Measurements from ENCODE around the gene ATE1. TPM values are rescaled to one million over a fixed set of nuclear protein-coding genes. Genes with fewer than 3 reads are reported as not detected.

ATE1 gene
- total and polyA plus RNA-seq, 2 of the 4 experiments (the other 2 are of a cell fraction): 6.4 to 27.8 TPM

DNA sequence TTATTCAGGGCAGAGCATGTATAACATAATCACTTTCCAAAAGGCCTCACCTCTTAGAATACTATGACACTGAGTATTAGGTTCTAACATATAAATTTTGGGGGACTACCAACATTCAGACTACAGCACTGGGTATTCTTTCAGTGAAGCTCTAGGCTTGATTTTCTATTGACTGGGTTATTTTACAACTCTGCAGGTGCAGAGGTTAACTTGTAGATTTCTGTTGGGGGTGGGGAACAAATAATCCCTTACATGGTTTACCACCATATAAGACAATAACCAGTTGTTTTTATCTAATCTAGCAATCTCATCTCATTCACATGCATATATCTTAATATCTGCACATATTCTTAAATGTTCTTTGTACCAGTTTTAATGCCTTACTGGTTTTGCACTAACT is 73.9 kb downstream of the ATE1 start:
- no peak overlapping the region for H4K5ac ChIP-seq (ENCODE audit: low read depth, low read length)
- CTCF ChIA-PET: no interaction called here
- no peak overlapping the region for H3K9ac ChIP-seq (ENCODE audit: low read depth, low read length)
- H2BK15ac ChIP-seq (ENCODE audit: low read depth, low read length): no peak overlapping the region
- no peaks in the 10 kb centered on the region for H3K27me3 ChIP-seq (ENCODE audit: control insufficient read depth, insufficient read depth, low read length)
- POLR2A ChIA-PET (ENCODE audit: unreplicated experiment): no interaction called here
- no peak overlapping the region for H2AK9ac ChIP-seq (replicated peaks; ENCODE audit: low read depth, low read length, poor library complexity)
- no peak overlapping the region for H3K18ac ChIP-seq (ENCODE audit: low read depth, low read length)
- no peaks in the 10 kb centered on the region for H3K79me1 ChIP-seq (ENCODE audit: low read depth in 1 of 2, low read length in 2 of 2)
- no peak overlapping the region for H2BK120ac ChIP-seq (ENCODE audit: low read depth, low read length)
- no peaks in the 10 kb centered on the region for H3K9me1 ChIP-seq (ENCODE audit: insufficient read depth, low read length)
- no peaks in the 10 kb centered on the region for H3K4me1 ChIP-seq (ENCODE audit: control insufficient read depth, insufficient read depth, low read length)
- no peak overlapping the region for H3K4me3 ChIP-seq (ENCODE audit: insufficient read depth, low read depth, low read length)
- no peak overlapping the region for H4K8ac ChIP-seq (ENCODE audit: low read depth in 2 of 2, low read length in 2 of 2)
- TF ChIP-seq MAFK (IDR thresholded peaks at IDR 0.05; ENCODE audit: low read depth, low read length): no peak
- TF ChIP-seq RCOR1 (IDR thresholded peaks at IDR 0.05; ENCODE audit: insufficient replicate concordance, low read length): no peak
- no peak for TF ChIP-seq BHLHE40 (IDR thresholded peaks at IDR 0.05; ENCODE audit: low read depth, low read length)
- TF ChIP-seq, protein P1, sequence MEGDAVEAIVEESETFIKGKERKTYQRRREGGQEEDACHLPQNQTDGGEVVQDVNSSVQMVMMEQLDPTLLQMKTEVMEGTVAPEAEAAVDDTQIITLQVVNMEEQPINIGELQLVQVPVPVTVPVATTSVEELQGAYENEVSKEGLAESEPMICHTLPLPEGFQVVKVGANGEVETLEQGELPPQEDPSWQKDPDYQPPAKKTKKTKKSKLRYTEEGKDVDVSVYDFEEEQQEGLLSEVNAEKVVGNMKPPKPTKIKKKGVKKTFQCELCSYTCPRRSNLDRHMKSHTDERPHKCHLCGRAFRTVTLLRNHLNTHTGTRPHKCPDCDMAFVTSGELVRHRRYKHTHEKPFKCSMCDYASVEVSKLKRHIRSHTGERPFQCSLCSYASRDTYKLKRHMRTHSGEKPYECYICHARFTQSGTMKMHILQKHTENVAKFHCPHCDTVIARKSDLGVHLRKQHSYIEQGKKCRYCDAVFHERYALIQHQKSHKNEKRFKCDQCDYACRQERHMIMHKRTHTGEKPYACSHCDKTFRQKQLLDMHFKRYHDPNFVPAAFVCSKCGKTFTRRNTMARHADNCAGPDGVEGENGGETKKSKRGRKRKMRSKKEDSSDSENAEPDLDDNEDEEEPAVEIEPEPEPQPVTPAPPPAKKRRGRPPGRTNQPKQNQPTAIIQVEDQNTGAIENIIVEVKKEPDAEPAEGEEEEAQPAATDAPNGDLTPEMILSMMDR (conservative IDR thresholded peaks at IDR 0.05; ENCODE audit: low read depth, low read length): no peak
- TF ChIP-seq RAD21 (IDR thresholded peaks at IDR 0.05; ENCODE audit: low read length): no peak
- TF ChIP-seq MXI1 (IDR thresholded peaks at IDR 0.05; ENCODE audit: borderline replicate concordance, low read depth, low read length): no peak
- TF ChIP-seq CEBPB (IDR thresholded peaks at IDR 0.05; ENCODE audit: low read depth, low read length): no peak
- no peak for TF ChIP-seq NFE2L2 (IDR thresholded peaks at IDR 0.05; ENCODE audit: low read depth, low read length)
- no peak for ATAC-seq (ENCODE audit: low read depth)
- H3K23ac ChIP-seq (ENCODE audit: low read depth, low read length): no peak overlapping the region
- H3K9me3 ChIP-seq (ENCODE audit: control insufficient read depth, insufficient read depth, low read length): no peaks in the 10 kb centered on the region
- in situ Hi-C loops (cut with MboI; ENCODE audit: low sequenced_read_pairs) (no loop called here), intact Hi-C loops (cut with micrococcal nuclease) (no loop called here), dilution Hi-C loops (cut with HindIII; ENCODE audit: low sequenced_read_pairs, unreplicated experiment) (no loop called here)
- H4K91ac ChIP-seq (ENCODE audit: insufficient read depth, low read depth, low read length): no peak overlapping the region
- no peak overlapping the region for H2BK20ac ChIP-seq (ENCODE audit: low read depth, low read length)
- H2AK5ac ChIP-seq (ENCODE audit: low read depth, low read length): no peak overlapping the region
- no peak overlapping the region for H3K56ac ChIP-seq (ENCODE audit: extremely low read depth, insufficient read depth, low read length)
- H4K20me1 ChIP-seq (ENCODE audit: insufficient read depth, low read length): no peaks in the 10 kb centered on the region
- no peak overlapping the region for H3K4me2 ChIP-seq (ENCODE audit: low read depth, low read length)
- no TSS peak for BruUV-seq (replicated peaks)
- H3K36me3 ChIP-seq (ENCODE audit: control insufficient read depth, insufficient read depth, low read length): peaks cover 2% of the 10 kb centered on the region; the same call in 1 of the 2 replicates
- no peak overlapping the region for H3K14ac ChIP-seq (replicated peaks; ENCODE audit: low read depth, low read length)
- no peak overlapping the region for H3K4ac ChIP-seq (ENCODE audit: low read depth, low read length)
- DNase-seq: no peak
- H2AFZ ChIP-seq (replicated peaks; ENCODE audit: low read length, poor library complexity): no peak overlapping the region
- H3K27ac ChIP-seq (ENCODE audit: insufficient read depth, low read length): no peak overlapping the region
- H2BK5ac ChIP-seq (ENCODE audit: low read depth, low read length, poor library complexity, severe bottlenecking): no peak overlapping the region
